CD4-positive, alpha-beta T cell treated with Interleukin-15 for 4 hours (primary cell): ENCODE data around the gene ARHGEF4.

ENCODE experiments used
- DNase-seq: peaks from one replicate; pipeline ENCODE4 v3.0.0-alpha.2; 2020; ENCODE audit warnings: low spot score

The ARHGEF4 gene

GRCh38 chr2:131014141-131014540 is 177.4 kb downstream of the ARHGEF4 start:
- no peak for DNase-seq

- no peak for DNase-seq
These were observed 179.1 kb downstream of the ARHGEF4 start for GRCh38 chr2:131015764-131016163.

- DNase-seq = no peak
These were observed 180.4 kb downstream of the ARHGEF4 start for GRCh38 chr2:131016826-131017741.

GRCh38 chr2:131022731-131023130 is 186.0 kb downstream of the ARHGEF4 start:
- no peak for DNase-seq

GRCh38 chr2:131023758-131024157 is 187.0 kb downstream of the ARHGEF4 start:
- no peak for DNase-seq

- no peak for DNase-seq
These were observed 190.2 kb downstream of the ARHGEF4 start for GRCh38 chr2:131026919-131027318.

- DNase-seq = no peak
These were observed 191.1 kb downstream of the ARHGEF4 start for GRCh38 chr2:131027566-131028528.

GRCh38 chr2:131029812-131030211 is 193.1 kb downstream of the ARHGEF4 start:
- DNase-seq = no peak

GRCh38 chr2:131030478-131030971 is 193.8 kb downstream of the ARHGEF4 start:
- no peak for DNase-seq

- no peak for DNase-seq
These were observed 194.7 kb downstream of the ARHGEF4 start for GRCh38 chr2:131031431-131031841.

GRCh38 chr2:131031875-131032274 is 195.2 kb downstream of the ARHGEF4 start:
- no peak for DNase-seq

- DNase-seq = no peak
These were observed 195.7 kb downstream of the ARHGEF4 start for GRCh38 chr2:131032393-131032836.

- DNase-seq = no peak
These were observed 197.0 kb downstream of the ARHGEF4 start for GRCh38 chr2:131033786-131034121.

- no peak for DNase-seq
These were observed 197.7 kb downstream of the ARHGEF4 start for GRCh38 chr2:131034122-131035051.

GRCh38 chr2:131035112-131035825 is 198.6 kb downstream of the ARHGEF4 start:
- no peak for DNase-seq

- no peak for DNase-seq
These were observed 199.1 kb downstream of the ARHGEF4 start for GRCh38 chr2:131035826-131036231.

- no peak for DNase-seq
These were observed 199.6 kb downstream of the ARHGEF4 start for GRCh38 chr2:131036269-131036668.

GRCh38 chr2:131036696-131037397 is 200.1 kb downstream of the ARHGEF4 start:
- DNase-seq = no peak

- no peak for DNase-seq
These were observed 200.9 kb downstream of the ARHGEF4 start for GRCh38 chr2:131037398-131038257.
